Neural cell (in vitro differentiated cells): ENCODE results near the gene SLFN12. TPM values are rescaled to one million over a fixed set of nuclear protein-coding genes. Genes with fewer than 3 reads are reported as not detected.

Source experiments
- H2AFZ ChIP-seq: fragments of 200-600, 300-800 bp; sonication (generic), shearing (Covaris generic); 2 replicates; pipeline ENCODE4 v1.6.0; 2014; ENCODE audit warnings: low read depth, mild to moderate bottlenecking, antibody characterized with exemption, low read length, moderate library complexity
- H3F3A ChIP-seq: fragments of 200-600 bp; shearing (Covaris generic); 2 replicates; pipeline ENCODE4 v1.6.1; 2016; ENCODE audit warnings: mild to moderate bottlenecking, moderate library complexity, mixed read lengths, antibody characterized with exemption, low read length; ENCODE audit not compliant: insufficient read depth, poor library complexity, severe bottlenecking
- H3K27ac ChIP-seq: fragments of 200-600, 300-800 bp; sonication (generic), shearing (Covaris generic); 2 replicates; pipeline ENCODE4 v1.5.1; 2014; ENCODE audit warnings: mild to moderate bottlenecking, low read length, moderate library complexity
- H3K27me3 ChIP-seq: fragments of 300-800, 200-600 bp; sonication (generic), shearing (Covaris generic); 2 replicates; pipeline ENCODE4 v1.6.0; 2014; ENCODE audit warnings: mild to moderate bottlenecking, low read depth, low read length, moderate library complexity; ENCODE audit not compliant: insufficient read depth
- H3K36me3 ChIP-seq: fragments of 300-800, 200-600 bp; sonication (generic), shearing (Covaris generic); 2 replicates; pipeline ENCODE4 v1.5.1; 2014; ENCODE audit warnings: mild to moderate bottlenecking, antibody characterized with exemption, low read length, moderate library complexity; ENCODE audit not compliant: insufficient read depth
- H3K4me2 ChIP-seq: fragments of 300-800, 200-600 bp; sonication (generic), shearing (Covaris generic); 2 replicates; pipeline ENCODE4 v1.6.0; 2014; ENCODE audit warnings: mild to moderate bottlenecking, low read length
- H3K4me3 ChIP-seq: fragments of 300-800, 200-600 bp; sonication (generic), shearing (Covaris generic); 2 replicates; pipeline ENCODE4 v1.5.1; 2014; ENCODE audit warnings: mild to moderate bottlenecking, low read length, moderate library complexity
- H3K79me2 ChIP-seq: fragments of 200-600 bp; shearing (Covaris generic); replicated peaks from 2 replicates; pipeline ENCODE4 v1.6.0; 2014; ENCODE audit warnings: mild to moderate bottlenecking, low read length, moderate library complexity; ENCODE audit not compliant: insufficient read depth
- H3K9ac ChIP-seq: fragments of 300-800, 200-600 bp; sonication (generic), shearing (Covaris generic); 2 replicates; pipeline ENCODE4 v1.6.1; 2016; ENCODE audit warnings: mild to moderate bottlenecking, low read length, mixed read lengths
- H3K9me2 ChIP-seq: fragments of 200-600 bp; shearing (Covaris generic); 2 replicates; pipeline ENCODE4 v1.6.1; 2016; ENCODE audit warnings: mild to moderate bottlenecking, low read length, mixed read lengths; ENCODE audit not compliant: insufficient read depth
- H3K9me3 ChIP-seq: fragments of 200-600, 300-800 bp; sonication (generic), shearing (Covaris generic); 2 replicates; pipeline ENCODE4 v1.6.1; 2016; ENCODE audit warnings: mild to moderate bottlenecking, mixed run types, low read length, moderate library complexity, mixed read lengths
- H4K20me1 ChIP-seq: fragments of 200-600 bp; shearing (Covaris generic); 2 replicates; pipeline ENCODE4 v1.6.1; 2016; ENCODE audit warnings: mild to moderate bottlenecking, mixed run types; ENCODE audit not compliant: insufficient read depth
- EP300 ChIP-seq: fragments of 450-650 bp; conservative IDR thresholded peaks from 2 replicates; pipeline ENCODE4 v1.6.1; 2014; ENCODE audit warnings: antibody characterized with exemption, mild to moderate bottlenecking, moderate library complexity; ENCODE audit not compliant: poor library complexity, severe bottlenecking
- EZH2 ChIP-seq: fragments of 200-600, 300-800 bp; shearing (Covaris generic), sonication (generic); IDR thresholded peaks from 2 replicates; pipeline ENCODE4 v1.6.1; 2014; ENCODE audit warnings: antibody characterized with exemption, low read length, borderline replicate concordance, mild to moderate bottlenecking; ENCODE audit not compliant: insufficient read depth, poor library complexity, severe bottlenecking
- MXI1 ChIP-seq: fragments of 450-650 bp; conservative IDR thresholded peaks from 2 replicates; pipeline ENCODE4 v1.6.1; 2014; ENCODE audit warnings: antibody characterized with exemption, mild to moderate bottlenecking; ENCODE audit not compliant: poor library complexity, severe bottlenecking
- POLR2AphosphoS5 ChIP-seq: IDR thresholded peaks from 2 replicates; pipeline ENCODE4 v1.6.1; 2012
- RAD21 ChIP-seq: fragments of 450-650 bp; conservative IDR thresholded peaks from 2 replicates; pipeline ENCODE4 v1.6.1; 2014; ENCODE audit warnings: antibody characterized with exemption, mild to moderate bottlenecking, moderate library complexity
- SMC3 ChIP-seq: fragments of 450-650 bp; conservative IDR thresholded peaks from 2 replicates; pipeline ENCODE4 v1.6.1; 2014; ENCODE audit warnings: antibody characterized with exemption, mild to moderate bottlenecking, moderate library complexity; ENCODE audit not compliant: poor library complexity
- TAF1 ChIP-seq: IDR thresholded peaks from 2 replicates; pipeline ENCODE4 v1.6.1; 2012; ENCODE audit warnings: low read depth
- polyA plus RNA-seq: library from polyadenylated mRNA; depleted of rRNA; stranded (reverse); fragments of >200 nt; gene quantifications from 2 replicates; pipeline ENCODE4 v1.2.3, GENCODE V29; 2014
- TF ChIP-seq, protein P1 (sequence below): fragments of 450-650 bp; IDR thresholded peaks from 2 replicates; pipeline ENCODE4 v1.5.1; 2014; ENCODE audit warnings: antibody characterized with exemption, mild to moderate bottlenecking, moderate library complexity; ENCODE audit not compliant: poor library complexity, severe bottlenecking
- TF ChIP-seq, protein P2 (sequence below): IDR thresholded peaks from 2 replicates; pipeline ENCODE4 v1.6.1; 2012; ENCODE audit warnings: borderline replicate concordance

SLFN12 gene
- polyA plus RNA-seq, 1 donor from 2014 or later = not detected

DNA sequence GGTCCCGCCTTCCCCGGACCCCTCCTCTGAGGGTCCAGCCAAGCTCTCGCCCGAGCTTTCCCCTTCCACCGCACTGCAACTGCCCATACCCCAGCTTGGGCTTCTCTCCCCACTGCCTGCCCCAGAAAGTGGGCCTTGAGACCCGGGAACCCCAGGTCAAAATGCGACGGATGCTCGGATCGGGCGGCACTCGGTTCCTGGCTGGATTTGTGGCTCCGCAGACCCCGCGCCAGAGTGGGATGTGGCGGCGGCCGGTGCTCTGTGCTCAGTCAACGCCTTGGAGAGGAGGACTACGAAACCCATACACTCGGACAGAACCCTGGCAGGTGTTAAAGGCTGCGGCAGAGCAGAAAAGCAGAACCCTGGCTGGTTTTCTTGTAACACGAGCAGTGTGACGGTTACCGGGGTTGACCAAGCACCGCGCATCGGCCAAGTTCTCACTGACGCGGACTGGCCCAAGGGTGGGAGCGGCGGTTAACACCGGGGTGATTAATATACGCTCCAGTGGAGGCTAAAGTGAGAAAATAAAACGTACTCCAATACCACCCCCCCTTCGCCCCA lies 17.2 kb upstream of the SLFN12 start:
- H3K9ac ChIP-seq = no peak overlapping the region
- peaks cover 3% of the 10 kb centered on the region for H3K9me3 ChIP-seq
- no peaks in the 10 kb centered on the region for H3K9me2 ChIP-seq
- peak; percentile 59 for TF ChIP-seq EZH2
- TF ChIP-seq, protein P1, sequence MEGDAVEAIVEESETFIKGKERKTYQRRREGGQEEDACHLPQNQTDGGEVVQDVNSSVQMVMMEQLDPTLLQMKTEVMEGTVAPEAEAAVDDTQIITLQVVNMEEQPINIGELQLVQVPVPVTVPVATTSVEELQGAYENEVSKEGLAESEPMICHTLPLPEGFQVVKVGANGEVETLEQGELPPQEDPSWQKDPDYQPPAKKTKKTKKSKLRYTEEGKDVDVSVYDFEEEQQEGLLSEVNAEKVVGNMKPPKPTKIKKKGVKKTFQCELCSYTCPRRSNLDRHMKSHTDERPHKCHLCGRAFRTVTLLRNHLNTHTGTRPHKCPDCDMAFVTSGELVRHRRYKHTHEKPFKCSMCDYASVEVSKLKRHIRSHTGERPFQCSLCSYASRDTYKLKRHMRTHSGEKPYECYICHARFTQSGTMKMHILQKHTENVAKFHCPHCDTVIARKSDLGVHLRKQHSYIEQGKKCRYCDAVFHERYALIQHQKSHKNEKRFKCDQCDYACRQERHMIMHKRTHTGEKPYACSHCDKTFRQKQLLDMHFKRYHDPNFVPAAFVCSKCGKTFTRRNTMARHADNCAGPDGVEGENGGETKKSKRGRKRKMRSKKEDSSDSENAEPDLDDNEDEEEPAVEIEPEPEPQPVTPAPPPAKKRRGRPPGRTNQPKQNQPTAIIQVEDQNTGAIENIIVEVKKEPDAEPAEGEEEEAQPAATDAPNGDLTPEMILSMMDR = no peak
- H3K79me2 ChIP-seq = no peaks in the 10 kb centered on the region
- peaks cover 88% of the 10 kb centered on the region for H3K27me3 ChIP-seq
- H3K4me2 ChIP-seq = no peak overlapping the region
- H3K4me3 ChIP-seq = peak overlapping the region; percentile 48
- no peak overlapping the region for H3K27ac ChIP-seq
- H2AFZ ChIP-seq = no peak overlapping the region
- no peaks in the 10 kb centered on the region for H3F3A ChIP-seq
- H4K20me1 ChIP-seq = no peaks in the 10 kb centered on the region
- H3K36me3 ChIP-seq = no peaks in the 10 kb centered on the region

DNA sequence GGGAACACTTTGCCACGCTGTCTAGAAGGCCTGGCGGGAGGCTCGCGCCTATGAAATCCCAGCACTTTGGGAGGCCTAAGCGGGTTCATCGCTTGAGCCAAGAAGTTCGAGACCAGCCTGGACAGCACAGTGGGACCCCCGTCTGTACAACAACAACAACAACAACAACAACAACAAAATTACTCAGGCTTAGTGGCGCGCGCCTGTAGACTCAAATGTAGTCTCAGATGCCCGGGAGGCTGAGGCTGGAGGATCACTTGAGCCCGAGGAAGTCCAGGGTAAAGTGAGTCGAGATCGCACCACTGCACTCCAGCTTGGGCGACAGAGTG lies 16.6 kb upstream of the SLFN12 start:
- Histone ChIP-seq H3K27me3 (peaks cover 83% of the 10 kb centered on the region), H3K9me3 (peaks cover 3% of the 10 kb centered on the region), H3K9ac (no peak overlapping the region), H2AFZ (no peak overlapping the region), H4K20me1 (no peaks in the 10 kb centered on the region), H3K79me2 (no peaks in the 10 kb centered on the region), H3F3A (no peaks in the 10 kb centered on the region), H3K4me3 (peak overlapping the region; percentile 57), H3K36me3 (no peaks in the 10 kb centered on the region), H3K4me2 (no peak overlapping the region), H3K9me2 (no peaks in the 10 kb centered on the region), H3K27ac (no peak overlapping the region)
- TF ChIP-seq EP300 (no peak), SMC3 (no peak), RAD21 (no peak), POLR2AphosphoS5 (no peak), MXI1 (no peak), EZH2 (no peak), TAF1 (no peak)
- TF ChIP-seq, protein P1 = no peak
- TF ChIP-seq, protein P2, sequence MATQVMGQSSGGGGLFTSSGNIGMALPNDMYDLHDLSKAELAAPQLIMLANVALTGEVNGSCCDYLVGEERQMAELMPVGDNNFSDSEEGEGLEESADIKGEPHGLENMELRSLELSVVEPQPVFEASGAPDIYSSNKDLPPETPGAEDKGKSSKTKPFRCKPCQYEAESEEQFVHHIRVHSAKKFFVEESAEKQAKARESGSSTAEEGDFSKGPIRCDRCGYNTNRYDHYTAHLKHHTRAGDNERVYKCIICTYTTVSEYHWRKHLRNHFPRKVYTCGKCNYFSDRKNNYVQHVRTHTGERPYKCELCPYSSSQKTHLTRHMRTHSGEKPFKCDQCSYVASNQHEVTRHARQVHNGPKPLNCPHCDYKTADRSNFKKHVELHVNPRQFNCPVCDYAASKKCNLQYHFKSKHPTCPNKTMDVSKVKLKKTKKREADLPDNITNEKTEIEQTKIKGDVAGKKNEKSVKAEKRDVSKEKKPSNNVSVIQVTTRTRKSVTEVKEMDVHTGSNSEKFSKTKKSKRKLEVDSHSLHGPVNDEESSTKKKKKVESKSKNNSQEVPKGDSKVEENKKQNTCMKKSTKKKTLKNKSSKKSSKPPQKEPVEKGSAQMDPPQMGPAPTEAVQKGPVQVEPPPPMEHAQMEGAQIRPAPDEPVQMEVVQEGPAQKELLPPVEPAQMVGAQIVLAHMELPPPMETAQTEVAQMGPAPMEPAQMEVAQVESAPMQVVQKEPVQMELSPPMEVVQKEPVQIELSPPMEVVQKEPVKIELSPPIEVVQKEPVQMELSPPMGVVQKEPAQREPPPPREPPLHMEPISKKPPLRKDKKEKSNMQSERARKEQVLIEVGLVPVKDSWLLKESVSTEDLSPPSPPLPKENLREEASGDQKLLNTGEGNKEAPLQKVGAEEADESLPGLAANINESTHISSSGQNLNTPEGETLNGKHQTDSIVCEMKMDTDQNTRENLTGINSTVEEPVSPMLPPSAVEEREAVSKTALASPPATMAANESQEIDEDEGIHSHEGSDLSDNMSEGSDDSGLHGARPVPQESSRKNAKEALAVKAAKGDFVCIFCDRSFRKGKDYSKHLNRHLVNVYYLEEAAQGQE = no peak
